Activated CD8-positive, alpha-beta memory T cell treated with anti-CD3 and anti-CD28 coated beads for 4 hours (primary cell): ENCODE measurements around the gene HSBP1L1.
"Not testable (repeated sequence)": the region's sequence is repeated elsewhere in the genome, so short reads cannot be mapped to it uniquely, and the experiment has no call there.

Experiments
- DNase-seq, 2 donors: peaks; one replicate each; pipeline ENCODE4 v3.0.0-alpha.2; 2020; ENCODE audit warnings: low read depth in 2 of 2

HSBP1L1 gene

DNA sequence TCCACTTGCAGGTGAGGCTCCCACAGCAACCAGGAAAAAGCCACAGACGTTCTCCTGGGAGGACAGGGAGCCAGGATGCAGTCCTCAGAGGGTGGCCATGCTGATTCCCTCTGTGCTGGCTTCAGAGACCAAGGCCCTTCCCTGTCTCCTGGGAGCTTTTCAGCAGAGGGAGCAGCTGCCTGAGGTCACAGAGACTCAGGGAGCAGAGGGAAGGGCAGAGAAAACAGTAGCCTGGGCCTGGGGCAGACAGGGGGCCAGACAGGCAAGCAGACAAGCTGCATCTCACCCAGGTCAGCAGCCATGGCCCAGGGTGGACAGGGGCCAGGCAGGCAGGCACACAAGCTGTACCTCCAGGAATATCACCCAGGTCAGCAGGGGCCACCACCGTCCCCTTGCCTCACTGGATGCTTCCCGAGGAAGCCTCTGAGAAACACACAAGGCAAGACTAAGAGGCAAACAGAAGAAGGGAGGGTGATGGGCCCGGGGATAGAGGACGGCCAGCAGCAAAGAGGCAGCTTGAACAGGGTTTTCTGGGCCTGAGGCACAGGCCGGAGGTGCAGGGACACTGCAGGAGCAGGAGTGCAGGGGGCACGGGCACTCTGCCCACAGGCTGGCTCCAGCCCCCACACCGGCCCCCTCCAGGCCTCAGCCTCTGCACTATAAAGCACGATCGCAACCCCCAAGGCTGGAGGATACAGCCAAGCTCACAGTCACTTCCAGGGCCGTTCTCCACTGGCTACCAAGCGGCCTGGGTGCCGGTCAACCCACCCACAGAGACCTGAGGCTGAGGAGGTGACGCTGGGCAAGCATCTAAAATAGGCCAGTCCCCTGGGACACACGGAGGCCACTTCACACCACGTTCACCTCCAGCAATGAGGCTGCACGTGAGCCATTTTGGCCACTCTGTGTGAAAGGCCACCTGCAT, 19.1 kb upstream of the HSBP1L1 start:
- no peak for DNase-seq

DNA sequence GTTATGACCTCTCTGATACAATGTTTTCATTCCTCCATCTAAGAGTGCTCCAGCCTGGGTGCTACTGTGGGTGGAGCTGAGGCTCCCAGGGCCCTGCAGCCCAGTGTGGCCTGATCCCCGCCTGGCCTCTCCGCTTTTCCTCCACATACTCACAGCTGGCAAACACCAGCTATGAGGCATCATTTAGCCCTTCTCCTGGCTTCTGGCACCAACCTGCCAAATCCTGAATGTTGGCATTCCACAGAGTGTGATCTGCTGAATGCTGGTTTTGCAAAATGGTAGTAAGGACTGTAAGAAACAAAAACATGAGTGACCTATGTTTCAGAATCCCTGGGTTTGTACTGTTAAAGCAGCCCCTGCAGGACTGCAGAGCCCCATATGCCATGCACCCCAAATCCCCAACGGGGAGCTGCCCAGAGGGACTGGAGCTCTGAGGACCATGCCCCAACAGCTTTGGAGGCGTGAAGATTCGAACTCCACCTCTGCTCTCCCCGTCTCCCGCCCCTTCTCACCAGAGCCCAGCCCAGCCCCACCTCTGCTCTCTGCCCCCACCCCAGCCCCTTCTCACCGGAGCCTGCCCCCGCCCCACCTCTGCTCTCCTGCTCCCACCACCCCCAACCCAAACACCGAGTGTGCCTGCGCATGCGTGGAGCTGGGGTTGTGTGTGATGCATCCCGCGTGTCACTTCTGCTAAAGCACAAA, 17.2 kb upstream of the HSBP1L1 start:
- DNase-seq: no peak

DNA sequence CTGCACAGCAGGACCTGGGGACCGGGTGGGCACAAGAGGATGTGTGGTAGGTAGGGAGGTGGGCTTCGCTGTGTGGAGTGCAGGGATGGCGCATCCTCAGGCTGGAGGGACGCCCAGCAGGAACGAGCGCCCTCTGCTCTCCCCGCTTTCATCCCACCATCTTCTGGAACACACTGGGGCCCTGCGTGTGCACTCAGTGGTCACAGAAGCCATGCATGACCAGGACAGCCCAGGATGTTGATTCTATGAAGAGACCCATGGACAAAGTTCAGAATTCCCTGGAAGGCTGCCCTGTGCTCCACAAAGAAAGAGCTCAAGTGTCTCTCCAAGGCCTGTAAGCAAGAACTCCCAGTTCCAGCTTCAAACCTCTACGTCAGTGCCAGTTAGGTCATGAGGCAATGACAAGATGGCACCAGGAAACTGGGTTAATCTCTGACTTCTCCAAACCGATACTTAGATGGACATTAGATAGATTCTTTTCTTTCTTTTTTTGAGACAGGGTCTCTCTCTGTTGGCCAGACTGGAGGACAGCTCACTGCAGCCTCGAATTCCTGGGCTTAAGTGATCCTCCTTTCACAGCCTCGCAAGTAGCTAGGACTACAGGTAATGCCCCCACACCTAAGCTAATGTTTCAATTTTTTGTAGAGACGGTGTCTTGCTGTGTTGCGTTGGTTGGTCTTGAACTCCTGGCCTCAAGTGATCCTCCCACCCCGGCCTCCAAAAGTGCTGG, 16.4 kb upstream of the HSBP1L1 start:
- no peak for DNase-seq

DNA sequence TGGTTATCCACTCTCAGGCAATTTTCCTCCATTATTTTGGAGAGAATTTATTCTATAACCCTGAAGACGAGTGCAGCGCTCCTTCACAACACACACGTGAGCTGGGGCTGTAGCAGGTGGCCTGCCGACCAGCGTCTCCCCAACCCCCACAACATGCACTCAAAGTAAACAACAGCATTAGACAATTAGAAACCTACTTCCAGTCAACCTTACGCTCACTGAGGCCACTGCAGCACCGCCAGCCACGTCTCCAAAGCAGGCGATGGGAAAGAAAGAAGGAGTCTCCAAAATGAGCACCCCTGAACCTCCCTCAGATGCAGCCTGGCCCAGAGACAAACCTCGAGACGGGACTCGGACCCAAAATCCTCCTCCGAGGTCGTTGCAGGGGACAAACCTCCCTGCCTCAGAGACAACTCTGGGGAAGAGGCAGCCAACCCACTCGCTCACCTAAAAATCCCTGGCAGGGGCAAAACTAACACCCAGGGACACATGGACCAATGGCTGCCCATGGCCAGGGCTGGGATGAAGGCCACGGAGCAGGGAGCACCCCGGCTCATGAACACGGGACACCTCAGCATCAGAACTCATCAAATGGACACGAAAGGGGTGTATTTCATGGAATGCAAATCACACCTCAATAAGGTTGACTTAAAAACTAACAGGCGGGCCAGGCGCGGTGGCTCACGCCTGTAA, 15.6 kb upstream of the HSBP1L1 start:
- no peak for DNase-seq

DNA sequence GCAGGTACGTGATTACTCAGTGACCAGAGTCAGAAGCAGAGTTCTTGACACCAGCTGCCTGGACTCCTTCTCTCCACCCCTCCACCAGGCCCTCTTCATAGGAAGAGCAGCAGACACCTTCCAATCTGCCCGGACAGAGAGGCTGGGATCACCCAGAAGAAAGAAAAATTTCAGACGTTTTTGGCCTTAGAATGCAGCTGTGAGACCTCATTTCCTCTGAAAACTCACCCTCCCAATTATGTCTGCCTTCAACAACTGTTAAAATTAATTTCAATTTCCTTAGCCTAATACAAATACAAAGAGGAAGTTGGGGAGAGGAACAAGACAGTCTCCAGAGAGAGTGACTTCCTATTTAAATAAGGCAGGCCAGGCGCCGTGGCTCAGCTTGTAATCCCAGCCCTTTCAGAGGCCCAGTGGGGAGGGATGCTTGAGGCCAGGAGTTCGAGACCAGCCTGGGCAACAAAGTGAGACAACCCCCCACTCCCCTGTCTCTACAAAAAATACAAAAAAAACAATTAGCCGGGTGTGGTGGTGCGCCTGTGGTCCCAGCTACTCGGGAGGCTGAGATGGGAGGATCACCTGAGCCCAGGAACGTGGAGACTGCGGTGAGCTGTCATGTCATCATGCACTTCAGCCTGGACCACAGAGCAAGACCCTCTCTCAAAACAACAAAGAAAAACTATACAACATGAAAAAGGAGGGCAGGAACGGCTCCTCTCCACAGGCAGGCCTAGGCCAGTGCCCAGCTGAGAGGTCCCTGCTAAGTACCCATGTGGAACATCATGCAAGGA, 14.6 kb upstream of the HSBP1L1 start:
- no peak for DNase-seq

DNA sequence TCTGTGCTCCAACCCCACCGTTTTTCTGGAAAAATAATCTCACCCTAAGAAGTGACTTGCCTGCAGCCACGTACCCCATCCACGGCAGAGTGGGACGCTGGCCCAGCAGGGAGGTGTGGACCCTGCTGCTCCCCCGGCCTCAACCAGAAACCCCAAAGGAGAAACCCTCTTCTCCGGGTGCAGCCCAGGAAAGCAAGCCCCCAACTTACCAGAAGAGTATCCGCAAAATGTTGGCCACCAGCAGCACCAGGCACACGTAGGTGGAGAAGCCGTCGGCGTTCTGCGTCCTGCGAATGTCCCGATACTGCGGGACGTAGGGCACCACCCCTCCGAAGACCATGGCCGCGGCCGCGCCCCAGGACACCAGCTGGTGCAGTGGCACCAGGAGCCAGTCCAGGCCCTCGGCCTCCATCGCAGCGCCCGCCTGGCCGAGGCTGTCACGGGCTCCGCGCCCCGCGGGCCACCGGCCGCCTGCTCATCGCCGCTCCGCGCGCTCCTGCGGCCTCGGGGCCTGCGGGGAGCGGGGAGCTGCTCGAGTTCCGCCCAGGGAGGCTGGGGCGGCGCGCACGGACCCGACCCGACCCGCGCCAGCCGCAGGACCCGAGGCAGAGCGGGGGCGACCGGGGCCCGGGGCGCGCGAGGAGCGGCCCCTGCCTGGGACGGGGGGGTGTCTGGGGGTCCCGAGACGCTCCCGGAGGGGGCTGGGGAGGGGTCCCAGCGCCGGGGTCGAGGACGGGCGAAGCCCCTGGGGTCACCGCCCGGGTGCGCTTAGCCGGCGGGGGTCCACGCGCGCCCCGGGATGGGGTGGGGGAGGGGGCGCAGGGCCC, 13.7 kb upstream of the HSBP1L1 start:
- DNase-seq: no peak

DNA sequence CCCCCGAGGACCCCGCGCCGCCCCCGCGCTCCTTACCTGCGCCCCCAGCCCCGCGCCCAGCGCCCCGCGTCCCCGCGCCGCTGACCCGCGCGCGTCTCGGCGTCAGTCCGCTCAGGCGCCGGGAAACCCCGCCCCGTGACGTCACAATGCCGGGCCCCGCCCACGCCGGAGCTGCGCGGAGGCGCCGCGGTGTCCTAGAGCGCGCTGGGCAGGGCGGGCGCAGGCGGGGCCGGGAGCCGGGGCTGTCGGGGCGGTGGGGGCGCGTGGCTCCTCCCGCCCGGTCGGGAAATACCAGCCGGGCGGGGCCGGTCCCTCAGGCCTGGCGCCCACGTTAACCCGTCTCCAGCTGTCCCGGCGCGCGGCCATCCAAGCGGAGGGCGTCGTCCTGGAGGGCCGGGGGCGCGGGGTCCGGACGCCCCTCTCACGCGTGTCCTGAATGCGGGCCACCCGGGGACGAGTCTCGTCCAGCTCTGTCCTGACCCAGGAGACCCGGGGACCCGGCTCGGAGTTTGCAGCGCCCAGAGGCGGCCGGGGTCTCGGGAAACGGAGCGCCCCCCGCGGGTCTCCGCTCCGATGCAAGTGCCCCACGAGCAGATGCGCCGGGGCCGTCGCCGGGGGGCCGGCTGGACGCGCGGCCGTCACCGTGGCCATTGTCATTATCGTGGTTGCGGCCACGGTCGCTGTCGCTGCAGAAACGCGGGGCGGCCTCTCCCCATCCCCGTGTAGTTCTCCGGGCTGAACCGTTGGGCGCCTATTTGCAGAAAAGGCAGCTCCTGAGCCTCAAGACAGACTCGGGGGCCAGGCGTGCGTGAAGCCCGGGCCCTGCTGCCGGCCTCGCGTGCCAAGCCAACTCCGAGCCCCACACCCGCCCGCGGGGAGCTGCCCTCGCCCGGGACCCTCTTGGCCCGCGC, 12.6 kb upstream of the HSBP1L1 start, which contains the start of gene SLC66A2:
Gene SLC66A2, minus strand, starts transcription at position 109 of the 911 bp plus-strand sequence. CDS start 727 bp downstream, outside the sequence.
- peak; percentile 86 to 91 for DNase-seq

DNA sequence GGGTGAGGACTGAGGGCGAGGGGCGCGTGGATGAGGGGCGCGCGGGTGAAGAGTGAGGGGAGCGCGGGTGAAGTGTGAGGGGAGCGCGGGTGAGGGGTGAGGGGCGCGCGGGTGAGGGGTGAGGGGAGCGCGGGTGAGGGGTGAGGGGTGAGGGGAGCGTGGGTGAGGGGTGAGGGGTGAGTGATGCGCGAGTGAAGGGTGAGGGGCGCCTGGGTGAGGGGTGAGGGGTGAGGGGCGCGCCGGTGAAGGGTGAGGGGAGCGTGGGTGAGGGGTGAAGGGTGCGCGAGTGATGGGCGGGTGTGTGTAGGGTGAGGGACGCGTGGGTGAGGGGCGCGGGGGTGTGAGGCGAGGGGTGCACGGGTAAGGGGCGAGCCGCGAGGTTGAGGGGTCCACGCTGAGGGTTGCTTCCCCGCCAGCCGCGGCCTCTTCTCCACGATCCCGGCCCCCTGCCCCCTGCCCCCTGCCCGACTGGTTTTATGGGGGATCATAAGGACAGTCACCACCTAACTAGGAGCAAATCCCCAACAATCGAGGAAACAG, 11.9 kb upstream of the HSBP1L1 start:
- no peak for DNase-seq

DNA sequence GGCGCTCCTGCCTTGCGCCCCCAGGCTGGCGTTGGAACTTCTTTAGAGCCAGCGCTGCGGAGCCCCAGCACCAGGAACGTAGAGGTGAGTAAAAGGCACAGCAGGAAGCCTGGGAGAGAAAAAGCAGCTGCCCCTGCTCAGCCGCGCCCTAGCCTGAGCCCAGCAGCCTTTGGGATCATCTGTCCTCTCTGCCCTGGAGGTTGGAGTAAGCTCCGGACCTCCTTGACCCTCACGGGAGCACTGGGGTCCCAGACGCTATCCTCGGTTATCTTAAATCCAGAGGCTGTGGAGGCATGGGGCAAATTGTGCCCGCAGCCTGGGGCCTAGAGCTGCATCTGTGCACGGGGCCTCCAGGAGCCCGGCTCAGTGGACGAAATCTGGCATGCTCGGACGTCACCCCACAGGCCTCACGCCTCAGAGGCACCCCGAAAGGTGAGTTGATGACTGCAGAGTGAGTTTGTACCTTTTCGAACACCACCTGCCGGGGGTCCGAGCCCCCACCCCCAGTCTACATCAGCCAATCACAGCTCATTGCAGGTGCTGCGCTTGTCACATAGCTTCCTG, 11.4 kb upstream of the HSBP1L1 start:
- no peak for DNase-seq

DNA sequence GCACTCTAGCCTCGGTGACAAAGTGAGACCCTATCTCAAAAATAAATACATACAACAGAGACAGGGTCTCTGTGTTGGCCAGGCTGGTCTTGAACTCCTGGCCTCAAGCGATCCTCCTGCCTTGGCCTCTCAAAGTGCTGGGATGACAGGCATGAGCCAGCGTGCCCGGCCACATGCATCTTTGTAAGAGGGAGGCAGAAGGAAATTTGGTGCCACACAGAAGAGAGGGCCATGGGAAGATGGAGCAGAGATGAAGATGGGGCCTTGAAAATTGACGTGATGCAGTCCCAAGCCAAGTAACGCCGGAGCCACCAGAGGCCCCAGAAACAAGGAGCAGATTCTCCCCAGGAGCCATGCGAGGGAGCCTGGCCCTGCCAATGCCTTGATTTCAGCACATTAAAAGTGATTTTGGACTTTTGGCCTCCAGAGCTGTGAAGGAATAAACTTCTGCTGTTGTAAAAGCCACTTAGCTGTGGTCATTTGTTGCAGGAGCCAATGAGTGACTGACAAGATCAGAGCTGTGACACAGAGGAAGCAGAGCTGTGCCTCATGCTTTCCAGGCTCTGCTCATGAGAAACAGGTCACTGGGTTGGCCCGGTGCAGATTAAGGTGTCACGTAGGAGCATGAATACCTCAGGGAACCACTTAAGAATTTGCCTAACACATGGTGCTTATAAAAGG, 10.3 kb upstream of the HSBP1L1 start:
- no peak for DNase-seq

DNA sequence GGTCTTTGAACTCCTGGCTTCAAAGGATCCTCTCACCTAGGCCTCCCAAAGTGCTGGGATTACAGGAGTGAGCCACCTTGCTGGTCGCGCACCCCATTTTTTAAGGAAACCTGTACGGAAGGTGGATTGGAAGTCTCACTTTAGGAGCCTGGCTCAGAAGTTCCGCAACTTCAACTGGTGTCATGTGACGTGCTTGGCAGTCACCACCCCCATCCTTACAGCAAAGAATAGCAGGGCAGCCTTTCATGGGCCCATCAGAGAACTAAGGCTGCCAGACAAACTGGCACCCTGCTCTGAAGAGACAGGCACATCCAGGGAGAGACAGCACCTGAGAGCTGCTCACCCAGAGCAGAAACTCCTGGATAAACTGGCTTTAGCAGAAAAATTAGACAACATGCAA, 9.7 kb upstream of the HSBP1L1 start:
- no peak for DNase-seq

DNA sequence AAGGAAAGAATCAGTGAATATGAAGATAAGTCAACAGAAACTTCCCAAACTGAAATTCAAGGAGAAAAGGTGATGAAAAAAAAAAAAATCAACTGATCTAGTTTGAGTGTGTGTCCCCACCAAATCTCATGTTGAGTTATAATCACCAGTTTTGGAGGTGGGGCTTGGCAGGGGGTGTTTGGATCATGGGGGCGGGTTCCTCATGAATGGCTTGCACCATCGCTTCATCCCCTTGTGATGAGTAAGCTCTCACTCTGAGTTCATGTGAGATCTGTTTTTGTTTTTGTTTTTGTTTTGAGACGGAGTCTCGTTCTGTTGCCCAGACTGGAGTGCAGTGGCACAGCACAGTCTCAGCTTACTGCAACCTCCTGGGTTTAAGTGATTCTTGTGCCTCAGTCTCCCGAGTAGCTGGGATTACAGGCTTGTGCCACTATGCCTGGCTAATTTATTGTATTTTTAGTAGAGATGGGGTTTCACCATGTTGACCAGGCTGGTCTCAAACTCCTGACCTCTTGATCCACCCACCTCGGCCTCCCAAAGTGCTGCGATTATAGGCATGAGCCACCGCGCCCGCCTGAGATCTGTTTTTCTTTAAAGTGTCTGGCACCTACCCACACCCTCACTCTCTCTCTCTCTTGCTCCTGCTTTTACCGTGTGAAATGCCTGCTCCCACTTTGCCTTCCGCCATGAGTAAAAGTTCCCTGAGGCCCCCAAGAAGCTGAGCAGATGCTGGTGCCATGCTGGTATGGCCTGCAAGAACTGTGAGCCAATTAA, 9.0 kb upstream of the HSBP1L1 start:
- no peak for DNase-seq

DNA sequence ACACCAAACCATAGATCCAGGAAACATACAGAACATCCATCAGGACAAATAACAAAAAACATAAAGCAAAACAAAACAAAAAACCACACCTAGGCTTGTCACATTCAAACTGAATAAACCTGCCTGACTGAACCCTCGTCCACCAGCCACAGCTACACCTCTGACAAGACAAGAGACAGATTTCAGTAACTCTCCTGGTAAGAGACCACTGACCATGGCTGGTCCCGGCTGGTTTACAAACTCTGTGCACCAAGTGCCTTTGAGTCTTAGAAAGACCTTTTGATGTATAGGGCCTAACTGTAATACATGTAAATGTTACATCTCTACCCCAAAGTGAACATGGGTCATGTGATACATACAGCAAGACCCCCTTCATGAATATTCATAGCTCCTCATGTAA, 8.2 kb upstream of the HSBP1L1 start:
- no peak for DNase-seq

DNA sequence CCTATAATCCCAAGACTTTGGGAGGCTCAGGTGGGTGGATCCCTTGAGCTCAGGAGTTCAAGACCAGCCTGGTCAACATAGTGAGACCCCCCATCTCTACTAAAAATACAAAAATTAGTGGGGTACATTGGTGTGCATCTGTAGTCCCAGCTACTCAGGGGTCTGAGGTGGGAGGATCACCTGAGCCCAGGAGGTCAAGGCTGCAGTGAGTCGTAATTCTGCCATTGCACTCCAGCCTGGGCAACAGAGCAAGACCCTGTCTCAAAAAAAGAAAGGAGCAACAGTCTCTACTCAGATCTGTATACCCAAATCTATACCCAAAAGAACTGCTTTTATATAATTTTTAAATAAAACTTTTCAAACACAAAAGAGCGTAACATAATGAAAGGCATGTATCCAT, 5.5 kb upstream of the HSBP1L1 start:
- no peak for DNase-seq

DNA sequence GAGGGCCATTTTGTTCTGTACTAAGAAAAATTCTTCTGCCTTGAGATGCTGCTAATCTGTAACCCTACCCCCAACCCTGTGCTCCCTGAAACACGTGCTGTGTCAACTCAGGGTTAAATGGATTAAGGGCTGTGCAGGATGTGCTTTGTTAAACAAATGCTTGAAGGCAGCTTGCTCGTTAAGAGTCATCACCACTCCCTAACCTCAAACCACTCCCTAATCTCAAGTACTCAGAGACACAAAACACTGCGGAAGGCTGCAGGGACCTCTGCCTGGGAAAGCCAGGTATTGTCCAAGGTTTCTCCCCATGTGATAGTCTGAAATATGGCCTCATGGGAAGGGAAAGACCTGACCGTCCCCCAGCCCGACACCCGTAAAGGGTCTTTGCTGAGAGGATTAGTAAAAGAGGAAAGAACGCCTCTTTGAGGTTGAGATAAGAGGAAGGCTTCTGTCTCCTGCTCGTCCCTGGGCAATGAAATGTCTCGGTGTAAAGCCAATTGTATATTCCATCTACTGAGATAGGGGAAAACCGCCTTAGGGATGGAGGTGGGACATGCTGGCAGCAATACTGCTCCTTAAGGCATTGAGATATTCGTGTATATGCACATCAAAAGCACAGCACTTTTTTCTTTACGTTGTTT, 4.2 kb upstream of the HSBP1L1 start:
- DNase-seq: not testable (repeated sequence)

DNA sequence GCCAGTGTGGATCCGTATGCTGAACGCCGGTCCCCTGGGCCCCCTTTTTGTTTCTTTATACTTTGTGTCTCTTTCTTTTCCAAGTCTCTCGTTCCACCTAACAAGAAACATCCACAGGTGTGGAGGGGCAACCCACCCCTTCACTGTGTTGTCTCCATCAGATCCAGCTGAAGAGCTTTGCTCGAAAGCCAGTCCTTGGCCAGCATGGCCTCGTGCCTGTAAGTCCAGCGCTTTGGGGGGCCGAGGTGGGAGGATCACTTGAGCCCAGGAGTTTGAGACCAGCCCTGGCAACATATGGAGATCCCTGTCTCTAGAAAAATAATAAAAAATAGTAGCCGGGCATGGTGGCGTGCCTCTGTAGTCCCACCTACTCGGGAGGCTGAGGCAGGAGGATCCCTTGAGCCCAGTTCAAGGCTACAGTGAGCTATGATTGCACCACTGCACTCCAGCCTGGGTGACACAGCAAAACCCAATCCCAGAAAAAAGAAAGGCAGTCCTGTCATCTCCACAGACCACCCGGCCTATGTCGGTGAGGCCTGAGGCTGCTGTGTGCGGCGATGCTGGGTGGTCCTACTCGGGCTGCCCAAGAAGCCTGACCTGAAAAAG, 3.4 kb upstream of the HSBP1L1 start:
- DNase-seq: no peak
